K562 (cell line): ENCODE results near the gene RCSD1. TPM values are rescaled to one million over a fixed set of nuclear protein-coding genes. Genes with fewer than 3 reads are reported as not detected.

ENCODE experiments used
- CBX8 ChIP-seq: fragments of 200-600 bp; sonication (generic); IDR thresholded peaks from 2 replicates; pipeline ENCODE4 v1.6.1; 2012; ENCODE audit warnings: borderline replicate concordance, mixed run types, low read depth, mild to moderate bottlenecking, moderate library complexity, mixed read lengths, low read length, control low read depth, inconsistent platforms; ENCODE audit not compliant: poor library complexity, severe bottlenecking; ENCODE audit errors: extremely low read depth
- E2F3 ChIP-seq: fragments of 250-450 bp; sonication (Bioruptor Pico); IDR thresholded peaks from 2 replicates; pipeline ENCODE4 v1.4.0; 2020; ENCODE audit warnings: mild to moderate bottlenecking
- FOS ChIP-seq: IDR thresholded peaks from 3 replicates; pipeline ENCODE4 v1.6.1; 2011; ENCODE audit not compliant: insufficient read length; ENCODE audit errors: extremely low read depth
- HDAC2 ChIP-seq: fragments of 450-650 bp; IDR thresholded peaks from 2 replicates; pipeline ENCODE4 v1.6.1; 2016; ENCODE audit warnings: mild to moderate bottlenecking
- KLF13 ChIP-seq: fragments of 450-650 bp; IDR thresholded peaks from 2 replicates; pipeline ENCODE4 v1.6.1; 2016; ENCODE audit warnings: missing genetic modification characterization, low read depth, mild to moderate bottlenecking, missing compliant biosample characterization, moderate library complexity, borderline replicate concordance
- MAFK ChIP-seq: IDR thresholded peaks from 2 replicates; pipeline ENCODE4 v1.6.1; 2011; ENCODE audit warnings: low read length, improper control_type of control experiment
- POLR2B ChIP-seq: fragments of 450-650 bp; IDR thresholded peaks from 2 replicates; pipeline ENCODE4 v1.6.1; 2018; ENCODE audit warnings: low read depth; ENCODE audit not compliant: partially characterized antibody
- RAD21 ChIP-seq, 2 experiments: fragments of 250-450 bp in 1 of 2; fragments of 450-650 bp in 1 of 2; sonication (Bioruptor Pico) in 1 of 2; formaldehyde crosslinking in 1 of 2; IDR thresholded peaks in 1 of 2; conservative IDR thresholded peaks in 1 of 2; 2 replicates each; pipeline versions ENCODE4 v1.4.0 to v1.8.0; 2020 to 2022; ENCODE audit warnings: mild to moderate bottlenecking in 2 of 2, moderate library complexity in 1 of 2
- SRSF3 ChIP-seq: fragments of 200-400 bp; formaldehyde crosslinking; IDR thresholded peaks from 2 replicates; pipeline ENCODE4 v1.6.1; 2016; ENCODE audit warnings: mild to moderate bottlenecking, low read length, moderate library complexity; ENCODE audit not compliant: insufficient read depth
- SUPT5H ChIP-seq: fragments of 450-650 bp; IDR thresholded peaks from 2 replicates; pipeline ENCODE4 v1.6.1; 2016
- polyA plus RNA-seq, 8 experiments: library from polyadenylated mRNA; depleted of rRNA in 4 of 8; stranded (reverse) in 5 of 8; unstranded in 3 of 8; fragments of >200 nt; fragmentation: Nextera tagmentation in 2 of 8; fragmentation: Illumina TruSeq in 1 of 8; extraction: Ambion mirVana in 2 of 8; extraction: Trizol in 1 of 8; gene quantifications; 2 replicates each; pipeline versions ENCODE4 v1.2.1 to v1.2.3, GENCODE V29; 2011 to 2014; ENCODE audit warnings: inconsistent platforms in 1 of 8, missing spikeins in 1 of 8
- total RNA-seq, 7 experiments: library from RNA; depleted of rRNA in 6 of 7; stranded (reverse); fragments of >200 nt in 6 of 7; fragmentation: Illumina TruSeq in 2 of 7; extraction: Trizol in 2 of 7; gene quantifications; 2 replicates each; pipeline versions ENCODE4 v1.2.1 to v1.2.3, GENCODE V29; 2011 to 2021; ENCODE audit warnings: low replicate concordance in 1 of 7
- TF ChIP-seq, protein P1 (sequence below), 3 experiments: IDR thresholded peaks in 2 of 3; conservative IDR thresholded peaks in 1 of 3; 2 replicates each; pipeline ENCODE4 v1.5.1; 2011 to 2012; ENCODE audit warnings: low read length in 3 of 3, mild to moderate bottlenecking in 3 of 3, control low read depth in 2 of 3, improper control_type of control experiment in 1 of 3, inconsistent platforms in 1 of 3, low read depth in 1 of 3, mixed read lengths in 1 of 3, moderate library complexity in 1 of 3; ENCODE audit not compliant: insufficient read depth in 2 of 3
- TF ChIP-seq, protein P2 (sequence below): fragments of 250-450 bp; sonication (Bioruptor Pico); IDR thresholded peaks from 2 replicates; pipeline ENCODE4 v1.4.0; 2020; ENCODE audit warnings: borderline replicate concordance
- TF ChIP-seq, protein P3 (sequence below): sonication (generic); formaldehyde crosslinking; IDR thresholded peaks from 2 replicates; pipeline ENCODE4 v1.8.1; 2023; ENCODE audit warnings: missing genetic modification reagents, mild to moderate bottlenecking, borderline replicate concordance
- TF ChIP-seq, protein P4 (sequence below): sonication (generic); formaldehyde crosslinking; IDR thresholded peaks from 2 replicates; pipeline ENCODE4 v1.8.0; 2023; ENCODE audit warnings: mild to moderate bottlenecking, missing genetic modification reagents

RCSD1 gene
- total and polyA plus RNA-seq, 9 of the 15 experiments (the other 6 are each of a cell fraction or from before 2014, with no cell fraction given): 7.8 to 69.8 (median 45.3) TPM

DNA sequence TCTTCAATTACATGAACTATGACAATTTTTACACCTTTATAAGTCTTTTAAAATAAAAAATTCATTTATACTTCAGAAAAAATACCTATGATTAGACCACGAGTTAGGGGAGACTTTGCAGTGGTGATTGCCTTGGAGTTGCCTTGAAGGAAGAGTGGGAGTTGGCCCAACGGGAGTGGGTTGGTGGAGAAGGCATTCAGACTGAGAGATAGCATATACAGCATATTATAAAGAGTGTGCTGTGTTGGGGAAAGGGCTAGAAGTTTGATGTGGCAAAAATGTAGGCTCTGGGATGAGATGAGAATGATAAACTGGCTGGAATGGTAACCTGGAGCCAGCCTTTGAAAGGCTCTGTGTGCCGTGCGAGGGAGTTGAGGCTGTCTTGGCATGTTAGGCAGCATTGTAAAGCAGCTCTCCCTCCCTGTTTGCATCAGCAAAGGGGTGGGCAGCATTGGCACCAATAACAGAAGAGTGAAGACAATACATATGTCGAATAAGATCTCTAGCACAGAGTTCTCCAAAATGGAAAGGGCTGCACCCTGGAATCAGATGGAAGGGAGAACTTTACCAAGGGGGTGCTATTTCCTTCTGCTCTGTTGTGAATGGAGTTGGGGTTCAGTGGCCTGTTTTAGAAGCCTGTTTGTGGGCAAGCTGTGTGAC is 116.1 kb downstream of the RCSD1 start (continued):
- TF ChIP-seq, protein P1, sequence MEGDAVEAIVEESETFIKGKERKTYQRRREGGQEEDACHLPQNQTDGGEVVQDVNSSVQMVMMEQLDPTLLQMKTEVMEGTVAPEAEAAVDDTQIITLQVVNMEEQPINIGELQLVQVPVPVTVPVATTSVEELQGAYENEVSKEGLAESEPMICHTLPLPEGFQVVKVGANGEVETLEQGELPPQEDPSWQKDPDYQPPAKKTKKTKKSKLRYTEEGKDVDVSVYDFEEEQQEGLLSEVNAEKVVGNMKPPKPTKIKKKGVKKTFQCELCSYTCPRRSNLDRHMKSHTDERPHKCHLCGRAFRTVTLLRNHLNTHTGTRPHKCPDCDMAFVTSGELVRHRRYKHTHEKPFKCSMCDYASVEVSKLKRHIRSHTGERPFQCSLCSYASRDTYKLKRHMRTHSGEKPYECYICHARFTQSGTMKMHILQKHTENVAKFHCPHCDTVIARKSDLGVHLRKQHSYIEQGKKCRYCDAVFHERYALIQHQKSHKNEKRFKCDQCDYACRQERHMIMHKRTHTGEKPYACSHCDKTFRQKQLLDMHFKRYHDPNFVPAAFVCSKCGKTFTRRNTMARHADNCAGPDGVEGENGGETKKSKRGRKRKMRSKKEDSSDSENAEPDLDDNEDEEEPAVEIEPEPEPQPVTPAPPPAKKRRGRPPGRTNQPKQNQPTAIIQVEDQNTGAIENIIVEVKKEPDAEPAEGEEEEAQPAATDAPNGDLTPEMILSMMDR (IDR thresholded peaks at IDR 0.05 in 2 of 3, conservative IDR thresholded peaks at IDR 0.05 in 1 of 3; ENCODE audit: insufficient read depth in 2 of 3, low read depth in 1 of 3, low read length in 3 of 3): peak in 1 of 3 experiments; percentile 19; a peak in 1 of 6 replicates
- TF ChIP-seq E2F3 (CRISPR knock-in tag) (no peak), RAD21 (CRISPR knock-in tag; conservative IDR thresholded peaks at IDR 0.05 in 1 of 2, IDR thresholded peaks at IDR 0.05 in 1 of 2) (no peak), SRSF3 (no peak), MAFK (no peak), HDAC2 (no peak), CBX8 (no peak), POLR2B (peak; percentile 19), SUPT5H (0 out of 2 replicates have a peak, but pooled peaks have one; percentile 22), KLF13 (no peak), FOS (no peak)
- TF ChIP-seq, protein P2, sequence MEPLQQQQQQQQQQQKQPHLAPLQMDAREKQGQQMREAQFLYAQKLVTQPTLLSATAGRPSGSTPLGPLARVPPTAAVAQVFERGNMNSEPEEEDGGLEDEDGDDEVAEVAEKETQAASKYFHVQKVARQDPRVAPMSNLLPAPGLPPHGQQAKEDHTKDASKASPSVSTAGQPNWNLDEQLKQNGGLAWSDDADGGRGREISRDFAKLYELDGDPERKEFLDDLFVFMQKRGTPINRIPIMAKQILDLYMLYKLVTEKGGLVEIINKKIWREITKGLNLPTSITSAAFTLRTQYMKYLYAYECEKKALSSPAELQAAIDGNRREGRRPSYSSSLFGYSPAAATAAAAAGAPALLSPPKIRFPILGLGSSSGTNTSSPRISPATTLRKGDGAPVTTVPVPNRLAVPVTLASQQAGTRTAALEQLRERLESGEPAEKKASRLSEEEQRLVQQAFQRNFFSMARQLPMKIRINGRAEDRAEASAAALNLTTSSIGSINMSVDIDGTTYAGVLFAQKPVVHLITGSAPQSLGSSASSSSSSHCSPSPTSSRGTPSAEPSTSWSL (CRISPR knock-in tag): no peak
- TF ChIP-seq, protein P3, sequence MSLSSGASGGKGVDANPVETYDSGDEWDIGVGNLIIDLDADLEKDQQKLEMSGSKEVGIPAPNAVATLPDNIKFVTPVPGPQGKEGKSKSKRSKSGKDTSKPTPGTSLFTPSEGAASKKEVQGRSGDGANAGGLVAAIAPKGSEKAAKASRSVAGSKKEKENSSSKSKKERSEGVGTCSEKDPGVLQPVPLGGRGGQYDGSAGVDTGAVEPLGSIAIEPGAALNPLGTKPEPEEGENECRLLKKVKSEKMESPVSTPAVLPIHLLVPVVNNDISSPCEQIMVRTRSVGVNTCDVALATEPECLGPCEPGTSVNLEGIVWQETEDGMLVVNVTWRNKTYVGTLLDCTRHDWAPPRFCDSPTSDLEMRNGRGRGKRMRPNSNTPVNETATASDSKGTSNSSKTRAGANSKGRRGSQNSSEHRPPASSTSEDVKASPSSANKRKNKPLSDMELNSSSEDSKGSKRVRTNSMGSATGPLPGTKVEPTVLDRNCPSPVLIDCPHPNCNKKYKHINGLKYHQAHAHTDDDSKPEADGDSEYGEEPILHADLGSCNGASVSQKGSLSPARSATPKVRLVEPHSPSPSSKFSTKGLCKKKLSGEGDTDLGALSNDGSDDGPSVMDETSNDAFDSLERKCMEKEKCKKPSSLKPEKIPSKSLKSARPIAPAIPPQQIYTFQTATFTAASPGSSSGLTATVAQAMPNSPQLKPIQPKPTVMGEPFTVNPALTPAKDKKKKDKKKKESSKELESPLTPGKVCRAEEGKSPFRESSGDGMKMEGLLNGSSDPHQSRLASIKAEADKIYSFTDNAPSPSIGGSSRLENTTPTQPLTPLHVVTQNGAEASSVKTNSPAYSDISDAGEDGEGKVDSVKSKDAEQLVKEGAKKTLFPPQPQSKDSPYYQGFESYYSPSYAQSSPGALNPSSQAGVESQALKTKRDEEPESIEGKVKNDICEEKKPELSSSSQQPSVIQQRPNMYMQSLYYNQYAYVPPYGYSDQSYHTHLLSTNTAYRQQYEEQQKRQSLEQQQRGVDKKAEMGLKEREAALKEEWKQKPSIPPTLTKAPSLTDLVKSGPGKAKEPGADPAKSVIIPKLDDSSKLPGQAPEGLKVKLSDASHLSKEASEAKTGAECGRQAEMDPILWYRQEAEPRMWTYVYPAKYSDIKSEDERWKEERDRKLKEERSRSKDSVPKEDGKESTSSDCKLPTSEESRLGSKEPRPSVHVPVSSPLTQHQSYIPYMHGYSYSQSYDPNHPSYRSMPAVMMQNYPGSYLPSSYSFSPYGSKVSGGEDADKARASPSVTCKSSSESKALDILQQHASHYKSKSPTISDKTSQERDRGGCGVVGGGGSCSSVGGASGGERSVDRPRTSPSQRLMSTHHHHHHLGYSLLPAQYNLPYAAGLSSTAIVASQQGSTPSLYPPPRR (CRISPR knock-in tag): no peak
- TF ChIP-seq, protein P4, sequence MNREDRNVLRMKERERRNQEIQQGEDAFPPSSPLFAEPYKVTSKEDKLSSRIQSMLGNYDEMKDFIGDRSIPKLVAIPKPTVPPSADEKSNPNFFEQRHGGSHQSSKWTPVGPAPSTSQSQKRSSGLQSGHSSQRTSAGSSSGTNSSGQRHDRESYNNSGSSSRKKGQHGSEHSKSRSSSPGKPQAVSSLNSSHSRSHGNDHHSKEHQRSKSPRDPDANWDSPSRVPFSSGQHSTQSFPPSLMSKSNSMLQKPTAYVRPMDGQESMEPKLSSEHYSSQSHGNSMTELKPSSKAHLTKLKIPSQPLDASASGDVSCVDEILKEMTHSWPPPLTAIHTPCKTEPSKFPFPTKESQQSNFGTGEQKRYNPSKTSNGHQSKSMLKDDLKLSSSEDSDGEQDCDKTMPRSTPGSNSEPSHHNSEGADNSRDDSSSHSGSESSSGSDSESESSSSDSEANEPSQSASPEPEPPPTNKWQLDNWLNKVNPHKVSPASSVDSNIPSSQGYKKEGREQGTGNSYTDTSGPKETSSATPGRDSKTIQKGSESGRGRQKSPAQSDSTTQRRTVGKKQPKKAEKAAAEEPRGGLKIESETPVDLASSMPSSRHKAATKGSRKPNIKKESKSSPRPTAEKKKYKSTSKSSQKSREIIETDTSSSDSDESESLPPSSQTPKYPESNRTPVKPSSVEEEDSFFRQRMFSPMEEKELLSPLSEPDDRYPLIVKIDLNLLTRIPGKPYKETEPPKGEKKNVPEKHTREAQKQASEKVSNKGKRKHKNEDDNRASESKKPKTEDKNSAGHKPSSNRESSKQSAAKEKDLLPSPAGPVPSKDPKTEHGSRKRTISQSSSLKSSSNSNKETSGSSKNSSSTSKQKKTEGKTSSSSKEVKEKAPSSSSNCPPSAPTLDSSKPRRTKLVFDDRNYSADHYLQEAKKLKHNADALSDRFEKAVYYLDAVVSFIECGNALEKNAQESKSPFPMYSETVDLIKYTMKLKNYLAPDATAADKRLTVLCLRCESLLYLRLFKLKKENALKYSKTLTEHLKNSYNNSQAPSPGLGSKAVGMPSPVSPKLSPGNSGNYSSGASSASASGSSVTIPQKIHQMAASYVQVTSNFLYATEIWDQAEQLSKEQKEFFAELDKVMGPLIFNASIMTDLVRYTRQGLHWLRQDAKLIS (CRISPR knock-in tag): no peak
